ENCODE measurements around the gene HOXC13. TPM values are rescaled to one million over a fixed set of nuclear protein-coding genes. Genes with fewer than 3 reads are reported as not detected.

Gene HOXC13
- total and polyA plus RNA-seq, 2 of the 13 experiments (the other 11 are each of a cell fraction or from before 2014, with no cell fraction given), result 0.07 TPM; not detected in 1

DNA sequence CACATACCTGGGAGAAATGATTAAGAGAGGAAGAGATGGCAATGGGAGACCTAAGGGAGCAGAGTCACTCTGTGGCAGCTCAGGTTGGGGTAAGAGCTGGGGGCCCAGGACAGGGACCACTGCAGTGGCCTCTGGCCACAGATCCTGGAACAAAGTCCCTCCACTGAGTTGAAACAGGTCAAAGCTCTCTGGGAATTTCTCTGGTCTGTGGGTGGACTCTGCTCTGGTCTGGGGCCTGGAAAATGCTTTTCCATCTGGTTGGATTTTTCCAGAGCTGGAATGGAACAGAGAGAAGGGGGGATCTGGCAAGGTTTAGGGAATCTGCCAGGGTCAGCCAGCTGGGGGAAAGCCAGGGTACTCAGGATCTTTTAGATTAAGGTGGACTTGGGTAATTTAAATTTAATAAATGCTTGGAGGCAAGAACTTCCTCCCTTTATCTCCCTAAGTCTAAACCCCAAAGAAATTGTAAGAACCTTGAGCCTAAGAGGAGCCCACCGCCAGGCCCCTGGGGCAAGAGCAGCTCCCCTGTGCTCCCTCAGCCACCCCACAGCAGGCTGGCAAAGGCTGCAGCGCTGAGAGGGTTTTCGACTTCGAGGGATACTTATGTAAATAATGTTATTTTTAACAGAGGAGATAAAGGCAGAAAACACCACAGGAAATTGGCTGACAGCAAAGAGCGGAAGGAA is 50.1 kb downstream of the HOXC13 start (continued):
- peak; percentile 17; the same call in 1 of the 2 replicates for TF ChIP-seq ZNF687 (CRISPR knock-in tag; IDR thresholded peaks at IDR 0.05)
- peak; percentile 47; the same call in 1 of the 2 replicates for TF ChIP-seq CREM (IDR thresholded peaks at IDR 0.05)
- no peak for TF ChIP-seq CREM (CRISPR knock-in tag; IDR thresholded peaks at IDR 0.05)
- no peak for TF ChIP-seq ZC3H4 (CRISPR knock-in tag; IDR thresholded peaks at IDR 0.05; ENCODE audit: borderline replicate concordance)
- TF ChIP-seq ZNF792 (CRISPR knock-in tag; IDR thresholded peaks at IDR 0.05), result no peak
- TF ChIP-seq, protein P1, sequence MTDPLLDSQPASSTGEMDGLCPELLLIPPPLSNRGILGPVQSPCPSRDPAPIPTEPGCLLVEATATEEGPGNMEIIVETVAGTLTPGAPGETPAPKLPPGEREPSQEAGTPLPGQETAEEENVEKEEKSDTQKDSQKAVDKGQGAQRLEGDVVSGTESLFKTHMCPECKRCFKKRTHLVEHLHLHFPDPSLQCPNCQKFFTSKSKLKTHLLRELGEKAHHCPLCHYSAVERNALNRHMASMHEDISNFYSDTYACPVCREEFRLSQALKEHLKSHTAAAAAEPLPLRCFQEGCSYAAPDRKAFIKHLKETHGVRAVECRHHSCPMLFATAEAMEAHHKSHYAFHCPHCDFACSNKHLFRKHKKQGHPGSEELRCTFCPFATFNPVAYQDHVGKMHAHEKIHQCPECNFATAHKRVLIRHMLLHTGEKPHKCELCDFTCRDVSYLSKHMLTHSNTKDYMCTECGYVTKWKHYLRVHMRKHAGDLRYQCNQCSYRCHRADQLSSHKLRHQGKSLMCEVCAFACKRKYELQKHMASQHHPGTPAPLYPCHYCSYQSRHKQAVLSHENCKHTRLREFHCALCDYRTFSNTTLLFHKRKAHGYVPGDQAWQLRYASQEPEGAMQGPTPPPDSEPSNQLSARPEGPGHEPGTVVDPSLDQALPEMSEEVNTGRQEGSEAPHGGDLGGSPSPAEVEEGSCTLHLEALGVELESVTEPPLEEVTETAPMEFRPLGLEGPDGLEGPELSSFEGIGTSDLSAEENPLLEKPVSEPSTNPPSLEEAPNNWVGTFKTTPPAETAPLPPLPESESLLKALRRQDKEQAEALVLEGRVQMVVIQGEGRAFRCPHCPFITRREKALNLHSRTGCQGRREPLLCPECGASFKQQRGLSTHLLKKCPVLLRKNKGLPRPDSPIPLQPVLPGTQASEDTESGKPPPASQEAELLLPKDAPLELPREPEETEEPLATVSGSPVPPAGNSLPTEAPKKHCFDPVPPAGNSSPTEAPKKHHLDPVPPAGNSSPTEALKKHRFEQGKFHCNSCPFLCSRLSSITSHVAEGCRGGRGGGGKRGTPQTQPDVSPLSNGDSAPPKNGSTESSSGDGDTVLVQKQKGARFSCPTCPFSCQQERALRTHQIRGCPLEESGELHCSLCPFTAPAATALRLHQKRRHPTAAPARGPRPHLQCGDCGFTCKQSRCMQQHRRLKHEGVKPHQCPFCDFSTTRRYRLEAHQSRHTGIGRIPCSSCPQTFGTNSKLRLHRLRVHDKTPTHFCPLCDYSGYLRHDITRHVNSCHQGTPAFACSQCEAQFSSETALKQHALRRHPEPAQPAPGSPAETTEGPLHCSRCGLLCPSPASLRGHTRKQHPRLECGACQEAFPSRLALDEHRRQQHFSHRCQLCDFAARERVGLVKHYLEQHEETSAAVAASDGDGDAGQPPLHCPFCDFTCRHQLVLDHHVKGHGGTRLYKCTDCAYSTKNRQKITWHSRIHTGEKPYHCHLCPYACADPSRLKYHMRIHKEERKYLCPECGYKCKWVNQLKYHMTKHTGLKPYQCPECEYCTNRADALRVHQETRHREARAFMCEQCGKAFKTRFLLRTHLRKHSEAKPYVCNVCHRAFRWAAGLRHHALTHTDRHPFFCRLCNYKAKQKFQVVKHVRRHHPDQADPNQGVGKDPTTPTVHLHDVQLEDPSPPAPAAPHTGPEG (CRISPR knock-in tag; IDR thresholded peaks at IDR 0.05), result no peak
- no peak for TF ChIP-seq FOSL1 (CRISPR knock-in tag; IDR thresholded peaks at IDR 0.05; ENCODE audit: borderline replicate concordance)
- TF ChIP-seq BCL6 (CRISPR knock-in tag; IDR thresholded peaks at IDR 0.05), result 0 out of 2 replicates have a peak, but pooled peaks have one; percentile 10
- 0 out of 2 replicates have a peak, but pooled peaks have one; percentile 17 for TF ChIP-seq RXRB (CRISPR knock-in tag; IDR thresholded peaks at IDR 0.05; ENCODE audit: borderline replicate concordance)
- TF ChIP-seq ZNF572 (CRISPR knock-in tag; IDR thresholded peaks at IDR 0.05), result no peak
- TF ChIP-seq AHDC1 (CRISPR knock-in tag; IDR thresholded peaks at IDR 0.05; ENCODE audit: borderline replicate concordance), result no peak; the same call in 1 of the 2 replicates

Data from HepG2 (cell line).